Kidney (tissue), 14 donors: ENCODE measurements around the gene CLEC16A. TPM values are rescaled to one million over a fixed set of nuclear protein-coding genes. Genes with fewer than 3 reads are reported as not detected.

Experiments
- DNase-seq, 5 donors: peaks; one replicate each; pipeline ENCODE4 v3.0.0-alpha.2; 2013 to 2020
- FAIRE-seq: peaks from 2 replicates; lab custom pipeline; 2012; peaks lifted over from hg19 to GRCh38; lab: Jason Lieb, UNC
- H3K27ac ChIP-seq, 2 donors: one replicate each; pipeline ENCODE4 v1.7.0; 2013; ENCODE audit warnings: low read depth in 2 of 2, low read length in 2 of 2, inconsistent platforms in 1 of 2
- H3K27me3 ChIP-seq: one replicate; pipeline ENCODE4 v1.7.1; 2013; ENCODE audit warnings: low read length, inconsistent platforms; ENCODE audit not compliant: control insufficient read depth, insufficient read depth
- H3K36me3 ChIP-seq, 3 donors: one replicate each; pipeline versions ENCODE4 v1.7.0 to v1.7.1; 2013; ENCODE audit warnings: low read length in 3 of 3, control low read depth in 1 of 3, inconsistent platforms in 1 of 3; ENCODE audit not compliant: insufficient read depth in 3 of 3, control insufficient read depth in 2 of 3
- H3K4me1 ChIP-seq, 3 donors: one replicate each; pipeline versions ENCODE4 v1.7.0 to v1.7.1; 2013; ENCODE audit warnings: low read length in 3 of 3, inconsistent platforms in 1 of 3, low read depth in 1 of 3; ENCODE audit not compliant: control insufficient read depth in 2 of 3, insufficient read depth in 2 of 3
- H3K4me3 ChIP-seq, 3 donors: one replicate each; pipeline versions ENCODE4 v1.7.0 to v1.8.1; 2013; ENCODE audit warnings: low read length in 3 of 3, control low read depth in 1 of 3, inconsistent platforms in 1 of 3
- H3K9ac ChIP-seq, 3 donors: one replicate each; pipeline versions ENCODE4 v1.7.0 to v1.7.1; 2013; ENCODE audit warnings: low read length in 3 of 3, control low read depth in 1 of 3, inconsistent platforms in 1 of 3
- H3K9me3 ChIP-seq, 3 donors: one replicate each; pipeline versions ENCODE4 v1.7.0 to v1.7.1; 2013; ENCODE audit warnings: low read length in 3 of 3, control low read depth in 1 of 3, inconsistent platforms in 1 of 3; ENCODE audit not compliant: control insufficient read depth in 2 of 3, insufficient read depth in 1 of 3
- intact Hi-C: fragments of 100-400 bp; cut with DNase I; formaldehyde crosslinking; loops from one replicate; pipeline ENCODE4 v1.11.1; 2022
- polyA plus RNA-seq: library from polyadenylated mRNA; stranded (reverse); fragments of 350-450 nt; fragmentation: Illumina TruSeq; extraction: RNeasy Lipid Tissue Mini Kit (QIAGEN cat#74804); gene quantifications from one replicate; pipeline ENCODE4 v1.2.3, GENCODE V29; 2014; ENCODE audit warnings: low read depth, low replicate concordance; ENCODE audit not compliant: insufficient read depth
- total RNA-seq: library from RNA; stranded (reverse); fragmentation: NEBNext Ultra II Directional; extraction: Animal tissue kit (Norgen Biotek cat#: 25700); gene quantifications from one replicate; pipeline ENCODE4 v1.2.1, GENCODE V29; 2021
- TF ChIP-seq, protein P1 (sequence below): IDR thresholded peaks from 3 replicates; pipeline ENCODE4 v1.5.1; 2012; ENCODE audit warnings: mild to moderate bottlenecking, moderate library complexity, borderline replicate concordance; ENCODE audit not compliant: insufficient read depth; ENCODE audit errors: extremely low read depth
- donor health status: control.
- donor health status: control.
- donor health status: control.
- donor health status: control.
- donor health status: control.
- donor health status: DM: yes; HTN: yes; CAD: no.
- donor health status: Normal renal cell carcinoma (clear cell type).

CLEC16A gene
- total and polyA plus RNA-seq, 2 donors from 2014 or later: 10.8 to 51.9 TPM

DNA sequence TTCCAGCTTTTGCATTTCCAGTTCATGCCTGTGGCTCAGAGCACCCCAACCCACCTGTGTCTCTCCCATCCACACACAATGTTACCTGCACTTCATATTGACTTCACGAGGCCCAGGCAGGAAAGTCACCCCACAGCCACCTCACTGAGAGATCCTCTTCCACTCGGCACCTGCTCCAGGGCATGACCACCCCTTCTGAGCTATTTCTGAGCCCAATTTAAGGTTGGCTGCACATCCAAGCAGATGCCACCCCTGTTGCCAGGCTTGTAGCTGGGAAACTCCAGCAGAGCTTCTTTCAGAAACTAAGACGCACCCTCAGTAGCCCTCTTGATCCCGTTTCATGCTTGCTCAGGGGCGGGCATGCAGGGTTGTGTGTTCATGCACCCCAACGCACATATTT, 223.2 kb downstream of the CLEC16A start:
- peaks cover 2 to 22% (median 11%) of the 10 kb centered on the region in 3 donors for H3K36me3 ChIP-seq
- DNase-seq (no peak), FAIRE-seq (no peak)
- TF ChIP-seq, protein P1, sequence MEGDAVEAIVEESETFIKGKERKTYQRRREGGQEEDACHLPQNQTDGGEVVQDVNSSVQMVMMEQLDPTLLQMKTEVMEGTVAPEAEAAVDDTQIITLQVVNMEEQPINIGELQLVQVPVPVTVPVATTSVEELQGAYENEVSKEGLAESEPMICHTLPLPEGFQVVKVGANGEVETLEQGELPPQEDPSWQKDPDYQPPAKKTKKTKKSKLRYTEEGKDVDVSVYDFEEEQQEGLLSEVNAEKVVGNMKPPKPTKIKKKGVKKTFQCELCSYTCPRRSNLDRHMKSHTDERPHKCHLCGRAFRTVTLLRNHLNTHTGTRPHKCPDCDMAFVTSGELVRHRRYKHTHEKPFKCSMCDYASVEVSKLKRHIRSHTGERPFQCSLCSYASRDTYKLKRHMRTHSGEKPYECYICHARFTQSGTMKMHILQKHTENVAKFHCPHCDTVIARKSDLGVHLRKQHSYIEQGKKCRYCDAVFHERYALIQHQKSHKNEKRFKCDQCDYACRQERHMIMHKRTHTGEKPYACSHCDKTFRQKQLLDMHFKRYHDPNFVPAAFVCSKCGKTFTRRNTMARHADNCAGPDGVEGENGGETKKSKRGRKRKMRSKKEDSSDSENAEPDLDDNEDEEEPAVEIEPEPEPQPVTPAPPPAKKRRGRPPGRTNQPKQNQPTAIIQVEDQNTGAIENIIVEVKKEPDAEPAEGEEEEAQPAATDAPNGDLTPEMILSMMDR: no peak
- no peaks in the 10 kb centered on the region for H3K27me3 ChIP-seq
- no peak overlapping the region for H3K27ac ChIP-seq
- H3K4me3 ChIP-seq: no peak overlapping the region
- no peak overlapping the region for H3K9ac ChIP-seq
- H3K9me3 ChIP-seq: no peaks in the 10 kb centered on the region
- intact Hi-C loops: no loop called here
- peaks cover 0 to 12% (median 0%) of the 10 kb centered on the region in 3 donors for H3K4me1 ChIP-seq

DNA sequence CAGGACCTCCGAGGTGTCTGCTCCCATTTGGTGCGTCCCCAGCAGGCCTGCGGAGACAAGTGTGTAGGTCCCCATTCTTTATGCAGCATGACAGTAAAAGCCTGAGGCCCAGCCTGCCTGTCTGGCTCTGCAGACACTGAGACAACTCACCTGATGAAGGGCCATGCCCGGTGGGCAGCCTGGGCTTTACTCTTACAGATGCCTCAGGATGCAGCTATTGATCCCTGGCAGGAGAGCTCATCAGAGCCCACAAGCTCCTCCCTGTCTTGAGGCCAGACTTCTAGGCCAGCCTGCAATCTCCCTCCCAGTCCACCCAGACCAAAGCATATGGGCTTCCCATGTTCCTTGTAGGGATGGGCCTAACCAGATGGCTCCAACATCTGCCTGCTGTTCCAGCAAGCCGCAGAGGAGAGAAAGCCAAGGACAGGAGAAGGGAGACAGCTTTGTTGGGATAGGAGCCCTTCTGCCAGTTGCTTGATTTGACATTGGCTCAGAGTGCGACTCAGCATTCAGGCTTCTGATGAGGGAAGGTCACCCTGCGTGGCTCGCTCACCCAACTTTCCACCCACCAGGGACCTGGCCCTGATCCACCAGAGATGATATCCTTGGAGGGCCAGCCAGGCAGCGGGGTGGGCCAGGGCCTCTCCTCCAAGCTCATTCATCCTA, 224.2 kb downstream of the CLEC16A start:
- Histone ChIP-seq H3K4me1 (peaks cover 0 to 8% (median 0%) of the 10 kb centered on the region in 3 donors), H3K27ac (no peak overlapping the region), H3K9me3 (no peaks in the 10 kb centered on the region), H3K4me3 (no peak overlapping the region), H3K9ac (no peak overlapping the region), H3K27me3 (no peaks in the 10 kb centered on the region), H3K36me3 (peaks cover 2 to 22% (median 11%) of the 10 kb centered on the region in 3 donors)
- FAIRE-seq (no peak), DNase-seq (no peak)
- TF ChIP-seq, protein P1: no peak
- intact Hi-C loops: no loop called here

DNA sequence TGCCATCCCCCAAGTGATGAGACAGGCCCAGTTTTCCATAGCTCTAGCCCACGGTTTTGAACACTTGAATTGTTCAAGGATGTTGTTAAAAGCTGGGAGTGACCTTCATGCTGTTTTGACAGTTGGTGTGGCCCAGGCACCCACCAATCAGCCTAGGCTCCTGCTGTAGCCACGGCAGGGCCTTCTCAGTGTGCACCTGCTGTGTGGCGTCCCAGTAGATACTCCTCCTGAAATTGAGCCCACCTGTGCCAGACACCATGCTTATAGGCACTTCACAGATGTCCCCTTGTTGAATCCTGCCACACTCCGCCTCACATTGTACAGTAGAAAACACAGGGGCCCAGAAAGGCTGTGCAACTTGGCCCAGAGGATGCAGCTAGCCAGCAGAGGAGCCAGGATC, 225.3 kb downstream of the CLEC16A start:
- Histone ChIP-seq H3K4me3 (no peak overlapping the region), H3K27me3 (no peaks in the 10 kb centered on the region), H3K4me1 (peaks cover 0 to 1% (median 0%) of the 10 kb centered on the region in 3 donors), H3K9ac (no peak overlapping the region), H3K9me3 (no peaks in the 10 kb centered on the region), H3K27ac (no peak overlapping the region), H3K36me3 (peaks cover 2 to 22% (median 11%) of the 10 kb centered on the region in 3 donors)
- intact Hi-C loops: no loop called here
- TF ChIP-seq, protein P1: no peak
- DNase-seq (no peak), FAIRE-seq (no peak)
